ENCODE measurements around the gene ASCC3.

GRCh38 chr6:100458841-100459591 lies 422.1 kb downstream of the ASCC3 start:
- TF ChIP-seq CTCF (IDR thresholded peaks at IDR 0.05) (no peak), EZH2 (IDR thresholded peaks at IDR 0.05; ENCODE audit: borderline replicate concordance, insufficient read depth, low read depth, low read length, poor library complexity, severe bottlenecking) (no peak)
